Fibroblast of the aortic adventitia (primary cell): ENCODE results near the gene MAP3K14. TPM values are rescaled to one million over a fixed set of nuclear protein-coding genes. Genes with fewer than 3 reads are reported as not detected.

Experiments
- DNase-seq: peaks from one replicate; pipeline ENCODE4 v3.0.0-alpha.2; 2010; ENCODE audit warnings: low read depth
- H3K4me3 ChIP-seq: 2 replicates; pipeline ENCODE4 v1.5.1; 2011; ENCODE audit warnings: low read depth, mild to moderate bottlenecking, control low read depth, low read length, moderate library complexity
- total RNA-seq: library from RNA; depleted of rRNA; stranded (reverse); fragments of >200 nt; gene quantifications from 2 replicates; pipeline ENCODE4 v1.2.3, GENCODE V29; 2012; ENCODE audit warnings: low replicate concordance
- TF ChIP-seq, protein P1 (sequence below): IDR thresholded peaks from 2 replicates; pipeline ENCODE4 v1.5.1; 2011; ENCODE audit warnings: mild to moderate bottlenecking, low read length, control low read depth, inconsistent platforms; ENCODE audit not compliant: insufficient read depth

Gene MAP3K14
- total RNA-seq, 1 donor, result 3.3 TPM

- H3K4me3 ChIP-seq, result peak overlapping the region; percentile 61
- TF ChIP-seq, protein P1, sequence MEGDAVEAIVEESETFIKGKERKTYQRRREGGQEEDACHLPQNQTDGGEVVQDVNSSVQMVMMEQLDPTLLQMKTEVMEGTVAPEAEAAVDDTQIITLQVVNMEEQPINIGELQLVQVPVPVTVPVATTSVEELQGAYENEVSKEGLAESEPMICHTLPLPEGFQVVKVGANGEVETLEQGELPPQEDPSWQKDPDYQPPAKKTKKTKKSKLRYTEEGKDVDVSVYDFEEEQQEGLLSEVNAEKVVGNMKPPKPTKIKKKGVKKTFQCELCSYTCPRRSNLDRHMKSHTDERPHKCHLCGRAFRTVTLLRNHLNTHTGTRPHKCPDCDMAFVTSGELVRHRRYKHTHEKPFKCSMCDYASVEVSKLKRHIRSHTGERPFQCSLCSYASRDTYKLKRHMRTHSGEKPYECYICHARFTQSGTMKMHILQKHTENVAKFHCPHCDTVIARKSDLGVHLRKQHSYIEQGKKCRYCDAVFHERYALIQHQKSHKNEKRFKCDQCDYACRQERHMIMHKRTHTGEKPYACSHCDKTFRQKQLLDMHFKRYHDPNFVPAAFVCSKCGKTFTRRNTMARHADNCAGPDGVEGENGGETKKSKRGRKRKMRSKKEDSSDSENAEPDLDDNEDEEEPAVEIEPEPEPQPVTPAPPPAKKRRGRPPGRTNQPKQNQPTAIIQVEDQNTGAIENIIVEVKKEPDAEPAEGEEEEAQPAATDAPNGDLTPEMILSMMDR, result no peak
- DNase-seq, result no peak
Observed at GRCh38 chr17:45222289-45222995, 94.4 kb downstream of the MAP3K14 start.

DNA sequence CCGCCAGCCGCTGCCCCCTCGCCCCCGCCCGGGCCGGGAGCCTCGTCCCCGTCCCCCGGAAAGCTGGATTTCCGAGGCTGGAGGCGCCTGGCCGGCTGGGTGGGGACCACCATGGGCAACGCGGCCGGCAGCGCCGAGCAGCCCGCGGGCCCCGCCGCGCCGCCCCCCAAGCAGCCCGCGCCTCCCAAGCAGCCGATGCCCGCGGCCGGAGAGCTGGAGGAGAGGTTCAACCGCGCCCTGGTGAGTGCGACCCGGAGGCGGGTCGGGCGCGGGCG, 94.9 kb downstream of the MAP3K14 start:
- TF ChIP-seq, protein P1, result no peak
- H3K4me3 ChIP-seq, result peak overlapping the region; percentile 61
- DNase-seq, result no peak

GRCh38 chr17:45221081-45222013, 95.5 kb downstream of the MAP3K14 start, which contains the start of gene FMNL1:
TSS of gene FMNL1 (plus strand) at chr17:45221885. CDS start at chr17:45222125, 240 bp downstream.
- DNase-seq, result no peak
- TF ChIP-seq, protein P1, result no peak
- peak within 1 kb of the TSS; percentile 61 for H3K4me3 ChIP-seq

- DNase-seq, result no peak
- no peak overlapping the region for H3K4me3 ChIP-seq
- TF ChIP-seq, protein P1, result no peak
Observed at GRCh38 chr17:45220079-45220478, 96.7 kb downstream of the MAP3K14 start.

GRCh38 chr17:45218895-45219661, 97.7 kb downstream of the MAP3K14 start:
- peak overlapping the region; percentile 25 for H3K4me3 ChIP-seq
- DNase-seq, result peak; percentile 90
- TF ChIP-seq, protein P1, result peak; percentile 92

Other genes with a start within 250 kb of the MAP3K14 start
- 56.0 and 86.3 TPM in 2 replicates for gene PLCD3, start 184.5 kb downstream of the MAP3K14 start, total RNA-seq
- gene ACBD4, start 181.3 kb downstream of the MAP3K14 start, total RNA-seq, result 5.9 and 7.4 TPM in 2 replicates
- gene HEXIM1, start 168.5 kb downstream of the MAP3K14 start, total RNA-seq, result 9.2 and 10.0 TPM in 2 replicates
- 6.1 and 37.7 TPM in 2 replicates for gene HEXIM2, start 155.1 kb downstream of the MAP3K14 start, total RNA-seq
- 0.81 and 0.90 TPM in 2 replicates for gene FMNL1, start 95.1 kb downstream of the MAP3K14 start, total RNA-seq
- gene SPATA32, start 54.9 kb downstream of the MAP3K14 start, total RNA-seq, result not detected in 2 replicates
- gene ARHGAP27, start 115.8 kb upstream of the MAP3K14 start, total RNA-seq, result 2.3 and 5.2 TPM in 2 replicates
- gene PLEKHM1, start 173.7 kb upstream of the MAP3K14 start, total RNA-seq, result 27.6 and 33.5 TPM in 2 replicates